T47D (cell line): ENCODE results near the gene MLKL.
A peak's percentile ranks its signal among the peaks of the same experiment; 100 is the strongest.

ENCODE experiments used
- DNase-seq, 2 experiments: peaks; one replicate each; pipeline versions ENCODE4 v3.0.0 to v3.0.0-alpha.2; 2011 to 2012; ENCODE audit warnings: low read depth in 1 of 2, low spot score in 1 of 2
- JUND ChIP-seq: IDR thresholded peaks from 2 replicates; pipeline ENCODE4 v1.6.1; 2012; ENCODE audit warnings: low read depth
- in situ Hi-C: cut with HindIII; loops from 2 replicates; pipeline ENCODE4 v1.10.0; 2016; ENCODE audit warnings: low sequenced_read_pairs, low pct_unique_long_range_greater_than_20kb

MLKL gene

GRCh38 chr16:74649839-74650504 lies 50.7 kb downstream of the MLKL start:
- no peak for DNase-seq
- in situ Hi-C loops: no loop called here

GRCh38 chr16:74641969-74642368 lies 58.7 kb downstream of the MLKL start:
- TF ChIP-seq JUND: no peak
- in situ Hi-C loops: no loop called here
- no peak for DNase-seq

More at GRCh38 chr16:74649839-74650504, 50.7 kb downstream of the MLKL start:
- TF ChIP-seq JUND: no peak

GRCh38 chr16:74637742-74638453 lies 62.8 kb downstream of the MLKL start:
- in situ Hi-C loops: no loop called here
- TF ChIP-seq JUND: no peak
- DNase-seq: no peak

GRCh38 chr16:74635303-74635702 lies 65.4 kb downstream of the MLKL start:
- no peak for TF ChIP-seq JUND
- no peak for DNase-seq
- in situ Hi-C loops: no loop called here

DNA sequence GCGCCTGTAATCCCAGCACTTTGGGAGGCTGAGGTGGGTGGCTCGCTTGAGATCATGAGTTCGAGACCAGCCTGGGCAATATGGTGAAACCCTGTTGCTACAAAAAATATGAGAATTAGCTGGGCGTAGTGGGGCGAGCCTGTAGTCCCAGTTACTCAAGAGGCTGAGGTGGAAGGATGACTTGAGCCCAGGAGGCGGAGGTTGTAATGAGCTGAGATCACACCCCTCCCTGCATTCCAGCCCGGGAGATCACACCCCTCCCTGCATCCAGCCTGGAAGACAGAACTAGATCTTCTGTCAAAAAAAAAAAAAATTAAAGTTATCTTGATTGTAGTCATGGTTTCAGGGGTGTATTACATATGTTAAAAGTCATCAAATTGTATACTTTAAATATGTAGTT lies 67.0 kb downstream of the MLKL start:
- in situ Hi-C loops: no loop called here
- no peak for TF ChIP-seq JUND
- no peak for DNase-seq

DNA sequence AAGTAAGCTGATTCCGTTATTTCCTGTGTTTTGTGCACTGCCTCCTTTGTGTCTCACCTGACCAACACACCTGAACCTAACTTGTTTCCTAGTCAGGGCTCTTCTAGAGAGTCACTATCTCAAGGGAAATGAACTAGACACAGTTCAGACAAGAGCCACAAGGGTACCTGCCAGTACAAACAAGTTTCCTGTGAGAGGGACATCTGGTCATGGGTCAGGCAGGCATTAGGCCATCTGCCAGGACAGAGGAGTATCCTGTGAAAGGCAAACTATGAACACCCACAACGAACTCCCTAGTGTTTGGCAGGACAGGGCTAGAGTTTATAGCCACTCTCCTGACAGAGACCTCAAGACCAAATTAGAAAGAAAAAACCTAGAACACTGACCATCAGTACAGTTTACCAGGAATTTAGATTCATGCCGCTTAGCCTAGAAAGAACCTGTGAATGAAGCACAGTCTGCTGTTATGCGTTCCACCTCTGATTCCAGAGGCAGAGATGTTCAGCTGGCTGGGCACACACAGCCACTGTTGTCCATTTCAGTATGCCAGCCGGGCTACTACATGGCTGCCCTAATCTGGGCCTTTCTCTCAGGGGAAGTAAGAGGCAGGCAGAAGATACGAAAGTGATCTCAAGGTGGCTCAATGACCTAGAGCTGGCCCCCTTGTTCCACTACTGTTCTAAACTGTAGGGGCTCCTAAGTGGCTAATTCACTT lies 73.0 kb downstream of the MLKL start:
- in situ Hi-C loops: no loop called here

GRCh38 chr16:74626741-74627416 lies 73.8 kb downstream of the MLKL start:
- no peak for TF ChIP-seq JUND
- in situ Hi-C loops: no loop called here
- DNase-seq: no peak

More for the DNA sequence above, 73.0 kb downstream of the MLKL start:
- DNase-seq: no peak
- TF ChIP-seq JUND: no peak

GRCh38 chr16:74625500-74626350 lies 74.9 kb downstream of the MLKL start:
- no peak for TF ChIP-seq JUND
- in situ Hi-C loops: no loop called here
- DNase-seq: no peak

- no peak for DNase-seq
- TF ChIP-seq JUND: no peak
- in situ Hi-C loops: no loop called here
These were observed 76.8 kb downstream of the MLKL start for GRCh38 chr16:74623839-74624235.

GRCh38 chr16:74623214-74623838 lies 77.3 kb downstream of the MLKL start:
- in situ Hi-C loops: no loop called here
- DNase-seq: peak; percentile 41 to 69
- TF ChIP-seq JUND: no peak

GRCh38 chr16:74622005-74622404 lies 78.7 kb downstream of the MLKL start:
- TF ChIP-seq JUND: no peak
- no peak for DNase-seq
- in situ Hi-C loops: no loop called here
